HepG2 (cell line): ENCODE results near the gene TRNP1. TPM values are rescaled to one million over a fixed set of nuclear protein-coding genes. Genes with fewer than 3 reads are reported as not detected.

Source experiments
- CENPT ChIP-seq: sonication (generic); formaldehyde crosslinking; IDR thresholded peaks from 2 replicates; pipeline ENCODE4 v1.8.0; 2022; ENCODE audit warnings: low read depth, mild to moderate bottlenecking, moderate library complexity, missing genetic modification reagents
- ETV6 ChIP-seq: sonication (generic); formaldehyde crosslinking; conservative IDR thresholded peaks from 2 replicates; pipeline ENCODE4 v1.4.0; 2020; ENCODE audit warnings: missing genetic modification reagents
- HDAC2 ChIP-seq: sonication (generic); formaldehyde crosslinking; IDR thresholded peaks from 2 replicates; pipeline ENCODE4 v1.4.0; 2020; ENCODE audit warnings: missing genetic modification reagents
- HMGXB4 ChIP-seq, 2 experiments: sonication (generic) in 1 of 2; formaldehyde crosslinking in 1 of 2; IDR thresholded peaks; 2 replicates each; pipeline versions ENCODE4 v1.4.0 to v1.6.1; 2018 to 2020; ENCODE audit warnings: missing genetic modification reagents in 2 of 2, borderline replicate concordance in 1 of 2, low read depth in 1 of 2, mild to moderate bottlenecking in 1 of 2, missing biosample characterization in 1 of 2
- HNRNPK ChIP-seq: fragments of 200-400 bp; formaldehyde crosslinking; IDR thresholded peaks from 2 replicates; pipeline ENCODE4 v1.6.1; 2018; ENCODE audit warnings: low read length, low read depth, moderate library complexity, mild to moderate bottlenecking; ENCODE audit not compliant: poor library complexity, severe bottlenecking
- KLF16 ChIP-seq, 2 experiments: sonication (generic) in 1 of 2; formaldehyde crosslinking in 1 of 2; IDR thresholded peaks; 2 replicates each; pipeline versions ENCODE4 v1.6.1 to v1.8.0; 2016 to 2023; ENCODE audit warnings: missing genetic modification reagents in 2 of 2, missing compliant biosample characterization in 1 of 2
- NCOR1 ChIP-seq: fragments of 200-600 bp; sonication (generic); IDR thresholded peaks from 2 replicates; pipeline ENCODE4 v1.7.0; 2017; ENCODE audit warnings: antibody characterized with exemption, low read length, borderline replicate concordance
- PBX2 ChIP-seq: IDR thresholded peaks from 2 replicates; pipeline ENCODE4 v1.6.1; 2016; ENCODE audit warnings: control low read depth
- SKI ChIP-seq: fragments of 450-650 bp; IDR thresholded peaks from one replicate; pipeline ENCODE4 v1.6.1; 2018; ENCODE audit warnings: mild to moderate bottlenecking; ENCODE audit not compliant: partially characterized antibody
- SNAPC2 ChIP-seq: sonication (generic); formaldehyde crosslinking; IDR thresholded peaks from 2 replicates; pipeline ENCODE4 v1.8.1; 2022; ENCODE audit warnings: mild to moderate bottlenecking, missing genetic modification reagents
- THAP9 ChIP-seq: sonication (generic); formaldehyde crosslinking; IDR thresholded peaks from 2 replicates; pipeline ENCODE4; 2020; ENCODE audit warnings: missing genetic modification reagents, mild to moderate bottlenecking, borderline replicate concordance
- ZFP37 ChIP-seq: sonication (generic); formaldehyde crosslinking; IDR thresholded peaks from 2 replicates; pipeline ENCODE4 v1.4.0; 2020; ENCODE audit warnings: missing genetic modification reagents, borderline replicate concordance
- ZNF264 ChIP-seq: sonication (generic); formaldehyde crosslinking; IDR thresholded peaks from 2 replicates; pipeline ENCODE4 v1.4.0; 2020; ENCODE audit warnings: missing genetic modification reagents
- ZNF451 ChIP-seq: sonication (generic); formaldehyde crosslinking; IDR thresholded peaks from 2 replicates; pipeline ENCODE4 v1.5.0; 2020; ENCODE audit warnings: mild to moderate bottlenecking, missing genetic modification reagents
- ZNF704 ChIP-seq: sonication (generic); formaldehyde crosslinking; IDR thresholded peaks from 2 replicates; pipeline ENCODE4 v1.8.1; 2023; ENCODE audit warnings: mild to moderate bottlenecking, inconsistent platforms, moderate library complexity, missing genetic modification reagents, borderline replicate concordance
- ZNF713 ChIP-seq: sonication (generic); formaldehyde crosslinking; IDR thresholded peaks from 2 replicates; pipeline ENCODE4 v1.4.0; 2020; ENCODE audit warnings: mild to moderate bottlenecking, missing genetic modification reagents
- ZNF737 ChIP-seq: sonication (generic); formaldehyde crosslinking; IDR thresholded peaks from 2 replicates; pipeline ENCODE4 v1.5.0; 2020; ENCODE audit warnings: missing genetic modification reagents, mild to moderate bottlenecking, borderline replicate concordance
- ZNF761 ChIP-seq: sonication (generic); formaldehyde crosslinking; conservative IDR thresholded peaks from 2 replicates; pipeline ENCODE4 v1.4.0; 2020; ENCODE audit warnings: mild to moderate bottlenecking, missing genetic modification reagents
- ZNF782 ChIP-seq: sonication (generic); formaldehyde crosslinking; IDR thresholded peaks from 2 replicates; pipeline ENCODE4 v1.4.0; 2020; ENCODE audit warnings: missing genetic modification reagents, mild to moderate bottlenecking, borderline replicate concordance
- ZNF790 ChIP-seq: sonication (generic); formaldehyde crosslinking; IDR thresholded peaks from 2 replicates; pipeline ENCODE4 v1.8.0; 2022; ENCODE audit warnings: missing genetic modification reagents, mild to moderate bottlenecking, borderline replicate concordance
- polyA plus RNA-seq, 8 experiments: library from polyadenylated mRNA; depleted of rRNA in 3 of 8; stranded (reverse) in 7 of 8; unstranded in 1 of 8; fragments of >200 nt; fragmentation: Illumina TruSeq in 4 of 8; extraction: Trizol in 4 of 8; gene quantifications; 2 replicates each; pipeline versions ENCODE4 v1.2.1 to v1.2.3, GENCODE V29; 2011 to 2016; ENCODE audit warnings: low read depth in 4 of 8, missing spikeins in 1 of 8, mixed read lengths in 1 of 8; ENCODE audit not compliant: insufficient read depth in 1 of 8
- total RNA-seq, 5 experiments: library from RNA; depleted of rRNA; stranded (reverse); fragments of >200 nt; fragmentation: Illumina TruSeq; extraction: Trizol; gene quantifications; 2 replicates each; pipeline ENCODE4 v1.2.3, GENCODE V29; 2016; ENCODE audit warnings: low read depth in 1 of 5

Gene TRNP1
- total and polyA plus RNA-seq, 2 of the 13 experiments (the other 11 are each of a cell fraction or from before 2014, with no cell fraction given), result 42.0 to 158 TPM

- TF ChIP-seq ZNF790 (CRISPR knock-in tag) (no peak), PBX2 (CRISPR knock-in tag) (no peak), ZNF451 (CRISPR knock-in tag) (no peak), ZNF761 (CRISPR knock-in tag) (no peak), ZFP37 (no peak), ZNF782 (no peak), SKI (peak; percentile 61), ZNF704 (CRISPR knock-in tag) (no peak), HMGXB4 (CRISPR knock-in tag; IDR thresholded peaks at IDR 0.05; ENCODE audit: borderline replicate concordance in 1 of 2, low read depth in 1 of 2) (0 out of 4 replicates have a peak, but pooled peaks of 1 of the 2 experiments have one; percentile 26), THAP9 (CRISPR knock-in tag) (no peak), ZNF713 (CRISPR knock-in tag) (no peak), CENPT (CRISPR knock-in tag) (no peak), HDAC2 (no peak), ETV6 (no peak), KLF16 (CRISPR knock-in tag; IDR thresholded peaks at IDR 0.05) (0 out of 4 replicates have a peak, but pooled peaks of 1 of the 2 experiments have one; percentile 14), ZNF737 (CRISPR knock-in tag) (no peak), NCOR1 (no peak), ZNF264 (CRISPR knock-in tag) (no peak), SNAPC2 (CRISPR knock-in tag) (no peak), HNRNPK (no peak)
Observed at GRCh38 chr1:27003745-27004470, 10.4 kb downstream of the TRNP1 start (continued).
